ENCODE data around the gene CMTM4. TPM values are rescaled to one million over a fixed set of nuclear protein-coding genes. Genes with fewer than 3 reads are reported as not detected.
"Not testable (repeated sequence)": the region's sequence is repeated elsewhere in the genome, so short reads cannot be mapped to it uniquely, and the experiment has no call there.

Gene CMTM4
- polyA plus RNA-seq, 3 donors: 65.0 to 73.2 (median 72.8) TPM

DNA sequence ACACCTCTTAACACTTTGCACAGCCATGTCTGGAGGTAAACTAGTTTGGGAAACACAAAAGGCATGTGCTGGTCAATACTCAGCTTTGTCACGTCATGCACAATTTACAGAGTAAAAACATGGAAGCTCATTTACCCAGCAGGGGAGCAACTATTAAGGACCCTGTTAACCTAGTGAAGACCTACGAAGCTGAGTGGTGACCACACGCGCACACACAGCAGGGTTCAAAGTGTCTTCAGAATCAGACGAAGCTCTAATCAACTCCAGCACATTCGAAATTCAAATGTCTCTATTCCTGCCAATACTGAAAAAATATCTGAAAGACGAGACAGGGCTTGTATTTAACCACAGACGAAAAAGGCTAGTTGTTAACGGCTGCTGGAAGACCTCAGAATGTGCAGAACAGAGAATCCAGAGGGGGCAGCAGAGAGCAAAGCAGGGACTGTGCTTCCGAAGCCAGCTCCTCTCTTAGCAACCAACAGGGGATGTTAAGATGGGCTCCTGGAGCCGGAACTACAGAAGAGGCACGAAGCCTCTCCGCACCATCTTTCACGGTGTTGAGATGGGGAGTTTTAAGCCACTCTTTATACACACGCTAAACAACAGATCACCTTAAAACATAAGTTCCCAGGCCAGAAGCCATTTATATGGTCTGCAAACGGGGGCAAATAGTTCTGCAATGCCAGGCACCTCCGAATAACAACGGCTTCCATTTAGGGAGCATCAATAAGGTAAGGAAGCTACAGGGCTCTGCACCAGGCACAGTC is 45.7 kb downstream of the CMTM4 start:
- DNase-seq: peak; percentile 89

DNA sequence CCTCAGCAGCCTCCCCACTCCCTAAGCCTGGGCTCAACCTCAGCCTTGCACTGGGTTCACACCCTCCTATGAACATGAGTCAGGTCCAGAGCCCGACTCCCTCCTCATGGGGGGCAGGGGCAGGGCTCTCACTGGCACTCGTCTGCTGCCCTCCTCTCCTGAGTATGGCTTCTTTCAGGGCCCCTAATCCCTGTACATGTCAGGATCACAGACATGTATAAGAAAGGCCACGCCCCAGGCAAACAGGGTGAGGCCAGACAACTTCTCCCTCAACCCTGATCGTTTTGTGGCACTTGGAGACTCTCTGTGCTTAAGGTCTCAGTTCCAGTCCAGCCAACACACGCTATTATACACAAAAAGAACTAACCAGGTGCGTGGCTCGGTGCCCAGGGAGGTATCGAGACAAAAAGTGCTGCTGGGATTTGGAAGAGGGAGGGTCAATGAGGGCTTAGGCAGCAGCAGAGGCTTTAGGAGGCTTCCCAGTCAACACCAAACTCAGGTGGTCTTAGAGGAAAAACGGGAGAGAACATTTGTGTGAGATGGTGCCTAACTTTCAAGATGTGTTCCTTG is 46.8 kb downstream of the CMTM4 start:
- no peak for DNase-seq

DNA sequence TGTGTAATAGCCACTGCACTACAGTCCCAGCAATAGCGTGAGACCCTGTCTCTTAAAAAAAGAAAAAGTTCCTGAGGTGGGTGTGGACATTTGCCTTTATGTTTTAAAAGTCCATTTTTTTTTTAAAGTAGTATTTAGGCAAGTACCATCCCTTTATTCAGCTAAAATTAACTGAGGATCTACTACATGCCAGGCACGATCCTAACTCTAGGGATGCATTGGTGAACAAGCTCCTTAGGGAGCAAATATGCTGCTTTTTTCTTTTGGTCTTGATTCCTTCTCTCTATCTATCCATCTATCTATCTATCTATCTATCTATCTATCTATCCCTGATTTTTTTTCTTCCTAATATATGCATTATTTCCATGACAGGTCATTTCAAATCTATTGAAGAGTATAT is 47.4 kb downstream of the CMTM4 start:
- no peak for DNase-seq

DNA sequence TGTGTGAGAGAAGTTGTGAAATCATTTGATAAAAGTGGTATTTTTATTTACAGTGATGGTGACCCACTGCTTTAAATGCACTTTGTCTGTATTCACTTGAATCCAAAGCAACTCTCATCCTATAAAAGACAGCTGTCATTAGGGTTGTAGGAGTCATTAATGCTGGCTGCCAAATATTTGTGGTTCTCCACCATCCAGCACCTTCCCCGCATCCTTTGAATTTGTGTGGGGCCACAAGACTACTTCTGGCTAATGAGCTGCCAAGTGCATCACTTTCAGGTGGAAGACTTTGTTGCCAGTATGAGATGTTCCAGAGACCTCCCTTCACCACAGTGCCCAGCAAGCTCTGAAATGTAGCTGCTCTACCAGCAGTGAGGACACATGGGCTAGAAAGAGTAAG is 48.7 kb downstream of the CMTM4 start:
- no peak for DNase-seq

DNA sequence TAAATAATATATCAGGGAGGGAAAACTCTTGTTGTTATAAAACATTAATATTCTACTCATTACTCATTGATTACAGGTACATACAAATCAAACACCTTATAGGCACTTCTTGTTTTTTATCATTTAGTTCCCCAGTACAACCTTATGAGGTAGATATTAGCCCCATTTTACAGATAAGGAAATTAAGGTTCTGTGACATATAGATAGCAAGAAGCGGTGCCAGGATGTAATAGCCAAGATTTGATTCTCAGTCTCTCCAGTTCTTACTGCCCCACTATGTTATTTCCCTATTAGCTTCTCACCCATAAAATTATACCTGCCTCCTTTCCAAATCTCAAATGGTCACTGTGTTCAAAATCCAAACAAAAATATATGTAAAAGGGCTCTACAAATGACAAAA is 55.2 kb downstream of the CMTM4 start:
- no peak for DNase-seq

DNA sequence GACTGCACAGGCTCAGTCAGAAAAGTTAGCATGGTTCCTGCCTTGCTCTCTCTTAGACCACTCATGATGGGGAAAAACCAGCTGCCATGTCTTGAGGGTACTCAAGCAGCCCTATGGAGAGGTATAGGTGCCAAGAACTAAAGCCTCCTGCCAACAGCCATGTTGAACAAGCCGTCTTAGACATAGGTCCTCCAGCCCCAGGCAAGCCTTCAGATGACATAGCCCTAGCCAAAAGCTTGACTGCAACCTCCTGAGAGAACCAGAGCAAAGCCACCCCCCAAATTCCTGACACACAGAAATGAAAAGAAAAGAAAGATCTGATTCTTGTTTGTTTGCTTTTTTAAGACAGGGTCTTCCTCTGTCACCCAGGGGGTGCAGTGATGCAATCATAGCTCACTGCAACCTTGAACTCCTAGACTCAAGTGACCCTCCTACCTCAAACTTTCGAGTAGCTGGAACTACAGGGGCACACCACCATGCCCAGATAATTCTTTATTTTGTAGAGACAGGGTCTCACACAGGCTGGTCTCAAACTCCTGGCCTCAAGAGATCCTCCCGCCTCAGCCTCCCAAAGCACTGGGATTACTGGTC is 55.7 kb downstream of the CMTM4 start:
- DNase-seq: no peak

DNA sequence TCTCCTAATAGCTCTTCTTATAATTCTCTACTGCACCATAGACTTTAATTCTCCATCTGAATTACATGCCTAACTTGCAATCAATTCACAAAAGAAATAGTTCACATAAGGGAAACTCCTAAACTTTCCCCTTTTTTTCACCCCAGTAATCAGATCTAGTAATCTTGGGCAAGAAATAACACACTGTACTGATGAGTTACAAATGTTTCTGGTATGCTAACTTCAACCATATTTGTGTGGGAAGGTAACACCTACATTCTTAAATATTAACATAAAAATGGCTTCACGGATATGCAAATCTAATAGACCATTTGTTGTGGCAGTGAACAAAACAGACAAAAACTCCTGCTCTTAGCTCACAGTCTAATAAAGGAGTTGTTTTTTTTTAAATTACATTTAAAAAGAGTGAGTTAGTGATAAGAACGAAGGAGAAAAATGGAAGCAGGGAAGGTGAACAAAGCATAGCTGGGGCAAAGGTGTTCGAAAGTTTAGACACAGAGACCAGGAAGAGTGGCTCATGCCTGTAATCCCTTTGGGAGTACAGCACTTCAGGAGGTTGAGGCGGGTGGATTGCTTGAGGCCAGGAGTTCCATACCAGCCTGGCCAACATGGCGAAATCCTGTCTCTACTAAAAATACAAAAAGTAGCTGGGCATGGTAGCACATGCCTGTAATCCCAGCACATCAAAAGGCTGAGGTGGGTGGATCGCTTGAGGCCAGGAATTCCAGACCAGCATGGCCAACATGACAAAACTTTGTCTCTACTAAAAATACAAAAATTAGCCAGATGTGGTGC is 57.3 kb downstream of the CMTM4 start:
- no peak for DNase-seq

DNA sequence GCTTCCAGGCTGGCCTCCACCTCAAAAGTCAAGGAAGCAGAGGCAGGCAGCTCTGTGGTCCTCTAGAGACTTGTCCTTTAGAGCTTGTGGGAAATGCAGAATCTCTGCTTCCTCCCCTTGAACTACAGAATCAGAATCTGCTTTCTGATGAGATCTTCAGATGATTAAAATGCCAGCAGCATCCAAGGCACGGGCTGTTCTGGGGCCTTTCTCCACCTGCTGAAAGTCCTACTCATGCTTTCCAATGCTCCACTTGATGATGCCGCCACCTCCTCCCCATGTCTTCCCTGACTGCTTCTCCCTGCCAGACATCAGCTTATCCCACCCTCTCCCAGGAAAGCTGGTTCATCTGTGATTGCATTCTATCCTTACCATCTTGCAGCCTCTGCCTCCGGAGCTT is 58.7 kb downstream of the CMTM4 start:
- DNase-seq: no peak

DNA sequence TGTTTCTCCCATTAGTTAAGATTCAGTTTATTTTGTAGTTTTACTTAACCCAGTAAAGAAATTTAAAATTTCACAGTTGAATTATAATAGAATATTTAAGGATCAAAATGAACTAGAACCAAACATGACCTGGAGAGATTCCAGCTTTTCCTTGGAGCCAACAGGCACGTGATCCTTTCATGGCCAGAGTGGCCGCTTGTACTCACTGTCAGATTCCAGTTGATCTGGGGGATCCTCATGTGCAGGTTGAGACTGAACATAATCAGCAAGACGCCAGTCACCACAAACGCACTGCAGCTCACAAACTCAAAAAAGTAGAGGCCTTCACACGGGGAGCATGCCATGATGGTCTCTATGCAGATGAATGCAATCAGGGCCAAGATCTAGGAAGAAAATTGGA is 60.3 kb downstream of the CMTM4 start:
- no peak for DNase-seq

DNA sequence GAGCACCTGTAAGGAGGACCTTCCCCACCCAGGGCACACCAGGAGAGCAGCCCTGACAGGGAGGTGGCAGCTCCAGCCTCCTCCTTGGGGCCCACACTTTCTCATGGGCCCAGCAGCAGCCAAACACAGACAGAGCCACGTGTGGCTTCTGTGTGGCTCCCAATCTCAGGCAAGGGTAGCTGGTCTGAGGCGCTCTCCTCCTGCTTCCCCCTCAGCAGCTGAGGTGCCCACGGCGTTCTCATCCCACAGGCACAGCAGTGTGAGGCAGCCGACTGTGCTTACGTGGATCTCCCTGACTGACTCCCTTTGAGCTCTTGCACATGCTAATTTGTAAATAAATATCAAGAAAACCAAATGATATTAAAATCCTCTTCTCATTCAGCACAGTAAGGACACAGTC is 61.1 kb downstream of the CMTM4 start:
- DNase-seq: no peak

DNA sequence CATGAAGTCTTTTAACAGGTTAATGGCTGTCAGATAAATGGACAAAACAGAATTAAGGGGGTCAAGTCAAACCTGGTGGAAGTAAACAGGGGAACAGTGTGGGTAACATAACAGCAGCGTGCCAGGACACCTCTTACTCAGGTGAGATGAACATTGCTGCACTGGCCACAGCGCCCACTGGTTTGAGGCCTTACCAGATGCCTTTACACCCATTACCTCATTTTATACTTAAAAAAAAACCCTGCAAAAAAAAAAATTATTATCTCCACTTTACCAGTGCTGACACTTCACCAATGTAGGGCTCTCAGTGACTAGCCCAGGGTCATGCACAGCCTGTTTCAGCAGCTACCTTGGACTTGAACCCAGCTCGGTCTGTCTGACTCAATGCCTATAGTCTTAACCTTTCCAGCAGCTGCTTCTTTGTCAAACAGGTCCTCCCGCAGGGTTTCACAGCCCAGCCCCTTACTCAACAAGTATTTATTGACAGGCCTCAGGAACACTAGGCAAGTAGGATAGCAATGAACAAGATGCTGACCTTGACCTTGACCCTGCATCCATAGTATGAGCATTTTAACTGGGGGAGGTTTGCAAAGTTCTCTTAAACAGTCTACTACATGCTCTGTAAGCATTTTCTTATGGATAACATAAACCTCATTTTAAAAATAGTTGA is 61.9 kb downstream of the CMTM4 start:
- no peak for DNase-seq

DNA sequence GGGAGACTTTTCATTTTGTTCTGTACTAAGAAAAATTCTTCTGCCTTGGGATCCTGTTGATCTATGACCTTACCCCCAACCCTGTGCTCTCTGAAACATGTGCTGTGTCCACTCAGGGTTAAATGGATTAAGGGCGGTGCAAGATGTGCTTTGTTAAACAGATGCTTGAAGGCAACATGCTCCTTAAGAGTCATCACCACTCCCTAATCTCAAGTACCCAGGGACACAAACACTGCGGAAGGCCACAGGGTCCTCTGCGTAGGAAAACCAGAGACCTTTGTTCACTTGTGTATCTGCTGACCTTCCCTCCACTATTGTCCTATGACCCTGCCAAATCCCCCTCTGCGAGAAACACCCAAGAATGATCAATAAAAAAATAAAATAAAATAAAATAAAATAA is 65.0 kb downstream of the CMTM4 start:
- DNase-seq: not testable (repeated sequence)

DNA sequence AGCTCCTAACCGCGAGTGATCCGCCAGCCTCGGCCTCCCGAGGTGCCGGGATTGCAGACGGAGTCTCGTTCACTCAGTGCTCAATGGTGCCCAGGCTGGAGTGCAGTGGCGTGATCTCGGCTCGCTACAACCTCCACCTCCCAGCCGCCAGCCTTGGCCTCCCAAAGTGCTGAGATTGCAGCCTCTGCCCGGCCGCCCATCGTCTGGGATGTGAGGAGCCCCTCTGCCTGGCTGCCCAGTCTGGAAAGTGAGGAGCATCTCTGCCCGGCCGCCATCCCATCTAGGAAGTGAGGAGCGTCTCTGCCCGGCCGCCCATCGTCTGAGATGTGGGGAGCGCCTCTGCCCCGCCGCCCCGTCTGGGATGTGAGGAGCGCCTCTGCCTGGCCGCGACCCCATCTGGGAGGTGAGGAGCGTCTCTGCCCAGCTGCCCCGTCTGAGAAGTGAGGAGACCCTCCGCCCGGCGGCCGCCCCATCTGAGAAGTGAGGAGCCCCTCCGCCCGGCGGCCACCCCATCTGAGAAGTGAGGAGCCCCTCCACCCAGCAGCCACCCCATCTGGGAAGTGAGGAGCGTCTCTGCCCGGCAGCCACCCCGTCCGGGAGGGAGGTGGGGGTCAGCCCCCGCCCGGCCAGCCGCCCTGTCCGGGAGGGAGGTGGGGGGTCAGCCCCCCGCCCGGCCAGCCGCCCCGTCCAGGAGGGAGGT is 65.8 kb downstream of the CMTM4 start:
- DNase-seq: not testable (repeated sequence)

DNA sequence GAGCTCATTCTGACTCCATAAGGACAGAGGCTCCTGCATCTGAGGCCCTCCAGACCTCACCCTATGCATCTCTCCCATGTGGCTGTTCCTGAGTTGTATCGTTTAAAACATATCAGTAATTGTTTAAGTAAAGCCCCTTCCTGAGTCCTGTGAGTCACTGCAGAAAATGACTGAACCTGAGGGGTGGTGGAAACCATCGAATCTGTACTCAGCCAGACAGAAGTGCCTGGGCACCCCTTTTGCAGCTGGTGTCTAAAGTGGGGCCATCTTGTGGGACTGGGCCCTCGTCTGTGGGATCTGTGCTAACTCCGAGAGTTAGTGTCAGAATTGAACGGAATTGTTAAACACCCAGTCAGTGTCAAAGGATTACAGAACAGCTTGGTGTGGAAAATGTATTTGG is 66.7 kb downstream of the CMTM4 start:
- DNase-seq: no peak

DNA sequence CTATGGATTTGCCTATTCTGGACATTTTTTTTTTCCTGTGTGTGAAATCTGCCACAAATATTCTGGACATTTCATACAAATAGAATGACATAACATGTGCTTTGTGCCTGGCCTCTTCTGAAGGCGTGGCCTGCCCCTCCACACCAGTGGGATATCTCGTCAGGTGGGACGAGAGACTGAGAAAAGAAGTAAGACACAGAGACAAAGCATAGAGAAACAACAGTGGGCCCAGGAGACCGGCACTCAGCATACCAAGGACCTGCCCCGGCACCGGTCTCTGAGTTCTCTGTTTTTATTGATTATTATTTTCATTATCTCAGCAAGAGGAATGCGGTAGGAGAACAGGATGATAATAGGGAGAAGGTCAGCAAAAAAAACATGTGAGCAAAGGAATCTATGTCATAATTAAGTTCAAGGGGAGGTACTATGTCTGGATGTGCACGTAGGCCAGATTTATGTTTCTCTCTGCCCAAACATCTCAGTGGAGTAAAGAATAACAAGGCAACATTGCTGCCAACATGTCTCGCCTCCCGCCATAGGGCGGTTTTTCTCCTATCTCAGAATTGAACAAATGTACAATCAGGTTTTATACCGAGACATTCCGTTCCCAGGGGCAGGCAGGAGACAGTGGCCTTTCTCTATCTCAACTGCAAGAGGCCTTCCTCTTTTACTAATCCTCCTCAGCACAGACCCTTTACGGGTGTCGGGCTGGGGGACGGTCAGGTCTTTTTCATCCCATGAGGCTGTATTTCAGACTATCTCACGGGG is 68.7 kb downstream of the CMTM4 start:
- DNase-seq: not testable (repeated sequence)

DNA sequence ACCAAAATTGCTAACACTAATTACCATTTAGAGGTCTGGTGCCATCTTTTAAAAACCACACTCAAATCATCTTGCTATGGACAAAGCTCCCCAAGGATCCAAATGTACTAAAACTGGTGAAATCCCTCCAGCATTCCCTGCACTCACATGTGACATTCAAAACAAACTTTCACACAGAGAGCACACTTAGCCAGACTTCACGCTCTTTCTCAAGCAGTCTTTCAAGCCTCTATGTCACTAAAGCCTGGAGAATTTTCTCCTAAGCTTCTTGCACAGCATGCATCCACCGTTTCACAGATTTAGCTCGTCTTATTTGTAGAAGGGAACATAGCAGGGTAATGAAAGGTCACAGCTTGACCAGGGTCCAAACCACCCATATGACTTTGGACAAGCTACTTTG is 72.8 kb downstream of the CMTM4 start:
- no peak for DNase-seq

DNA sequence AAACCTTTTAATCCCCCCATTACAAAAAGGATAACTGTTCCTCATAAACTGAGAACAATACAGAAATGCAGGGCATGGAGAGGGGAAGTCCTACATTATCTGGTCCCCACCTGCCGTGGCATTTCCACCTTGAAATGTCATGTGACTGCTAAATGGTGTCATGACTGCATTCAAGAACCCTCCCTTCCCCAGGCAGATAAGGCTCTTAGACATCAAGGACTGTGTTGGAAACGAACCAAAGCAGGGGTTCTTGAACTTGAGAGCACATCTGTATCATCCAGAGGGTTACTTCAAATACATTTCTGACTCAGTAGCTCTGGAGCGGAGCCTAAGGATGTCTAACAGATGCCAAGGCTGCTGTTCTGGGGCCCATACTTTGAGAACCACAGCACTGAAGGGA is 73.7 kb downstream of the CMTM4 start:
- no peak for DNase-seq

DNA sequence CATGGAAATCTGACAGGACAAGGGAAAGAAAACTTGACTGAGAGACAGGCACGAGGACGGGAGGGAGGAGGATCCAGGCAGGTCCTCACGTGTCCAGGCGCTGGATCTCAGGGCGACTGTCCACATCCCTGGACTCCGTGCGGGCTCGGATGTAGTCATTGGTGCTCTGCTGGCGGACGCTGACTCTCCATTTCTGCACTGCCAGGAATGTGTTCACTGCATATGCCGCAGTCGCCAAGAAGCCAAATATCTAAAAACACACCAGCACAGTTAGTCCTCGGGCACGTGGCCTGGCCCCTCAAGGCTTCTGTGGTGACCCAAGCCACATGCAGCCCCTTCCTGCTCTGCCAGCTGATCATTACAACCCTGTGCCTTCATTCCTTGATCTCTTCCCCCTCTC is 74.6 kb downstream of the CMTM4 start:
- no peak for DNase-seq

DNA sequence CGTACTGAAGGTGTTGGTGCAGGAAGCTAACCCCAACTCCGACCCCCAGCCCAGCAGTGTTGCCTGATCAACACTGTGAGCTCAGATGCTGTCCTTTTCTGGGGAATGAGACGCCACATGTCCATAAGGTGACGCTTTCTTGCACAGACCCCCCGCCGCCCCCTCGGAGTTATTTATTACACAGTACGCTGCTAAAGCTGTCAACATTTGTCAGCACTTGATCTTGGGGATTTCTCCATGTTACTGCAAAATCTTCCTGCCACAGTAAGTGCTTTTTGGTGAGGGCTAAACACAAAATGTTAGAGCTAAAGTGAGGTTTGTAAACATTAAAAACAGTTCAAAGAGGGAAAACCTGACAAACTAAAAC is 76.1 kb downstream of the CMTM4 start:
- no peak for DNase-seq

DNA sequence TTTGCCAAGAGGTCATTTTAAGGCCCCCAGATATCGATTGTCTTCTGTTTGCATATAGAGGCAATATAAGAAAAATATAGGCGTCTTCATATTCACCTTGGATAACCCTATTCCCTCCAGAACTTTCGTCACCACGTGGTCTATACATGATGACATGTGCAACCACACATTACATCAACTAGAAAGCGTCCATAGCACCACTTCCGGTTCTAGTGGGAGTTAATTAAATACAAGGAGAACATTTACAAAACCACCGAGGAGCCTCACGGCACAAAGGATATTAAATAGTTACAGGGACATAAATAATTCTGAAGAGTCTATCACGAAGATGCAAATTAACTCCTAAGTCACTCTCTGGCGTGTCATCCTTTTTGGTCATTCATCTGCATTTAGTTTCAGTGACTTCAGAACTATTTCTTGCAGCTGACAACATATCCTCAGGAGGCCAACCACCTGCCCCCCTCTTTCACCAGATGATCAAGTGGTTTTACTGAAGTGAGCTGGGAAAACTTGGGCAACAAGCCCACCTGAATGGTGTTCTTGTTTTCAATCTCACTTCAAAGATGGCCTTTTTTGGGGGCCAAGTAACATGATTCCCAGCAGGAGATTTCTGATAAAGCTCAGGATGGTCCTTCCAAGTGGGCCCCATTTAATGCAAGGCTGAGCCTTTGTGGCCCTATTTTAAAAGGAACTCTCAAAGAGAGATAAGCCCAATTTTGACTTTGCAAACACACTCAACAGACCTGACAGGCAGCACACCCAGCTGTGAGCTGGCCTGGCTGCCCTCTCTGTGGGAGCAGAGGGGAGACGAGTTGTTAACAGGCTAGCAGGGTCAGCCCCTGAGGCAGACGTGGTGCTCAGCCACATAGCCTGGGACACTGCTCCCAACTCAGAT is 76.8 kb downstream of the CMTM4 start:
- no peak for DNase-seq

Data from renal pelvis (tissue), 4 donors.